HuH-7 (cell line): ENCODE data around the gene AGPAT4.
"Not testable (repeated sequence)": the region's sequence is repeated elsewhere in the genome, so short reads cannot be mapped to it uniquely, and the experiment has no call there.

ENCODE experiments used
- DNase-seq: peaks from one replicate; pipeline ENCODE4 v3.0.0; 2011; ENCODE audit warnings: low spot score

AGPAT4 gene, protein sequence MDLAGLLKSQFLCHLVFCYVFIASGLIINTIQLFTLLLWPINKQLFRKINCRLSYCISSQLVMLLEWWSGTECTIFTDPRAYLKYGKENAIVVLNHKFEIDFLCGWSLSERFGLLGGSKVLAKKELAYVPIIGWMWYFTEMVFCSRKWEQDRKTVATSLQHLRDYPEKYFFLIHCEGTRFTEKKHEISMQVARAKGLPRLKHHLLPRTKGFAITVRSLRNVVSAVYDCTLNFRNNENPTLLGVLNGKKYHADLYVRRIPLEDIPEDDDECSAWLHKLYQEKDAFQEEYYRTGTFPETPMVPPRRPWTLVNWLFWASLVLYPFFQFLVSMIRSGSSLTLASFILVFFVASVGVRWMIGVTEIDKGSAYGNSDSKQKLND

DNA sequence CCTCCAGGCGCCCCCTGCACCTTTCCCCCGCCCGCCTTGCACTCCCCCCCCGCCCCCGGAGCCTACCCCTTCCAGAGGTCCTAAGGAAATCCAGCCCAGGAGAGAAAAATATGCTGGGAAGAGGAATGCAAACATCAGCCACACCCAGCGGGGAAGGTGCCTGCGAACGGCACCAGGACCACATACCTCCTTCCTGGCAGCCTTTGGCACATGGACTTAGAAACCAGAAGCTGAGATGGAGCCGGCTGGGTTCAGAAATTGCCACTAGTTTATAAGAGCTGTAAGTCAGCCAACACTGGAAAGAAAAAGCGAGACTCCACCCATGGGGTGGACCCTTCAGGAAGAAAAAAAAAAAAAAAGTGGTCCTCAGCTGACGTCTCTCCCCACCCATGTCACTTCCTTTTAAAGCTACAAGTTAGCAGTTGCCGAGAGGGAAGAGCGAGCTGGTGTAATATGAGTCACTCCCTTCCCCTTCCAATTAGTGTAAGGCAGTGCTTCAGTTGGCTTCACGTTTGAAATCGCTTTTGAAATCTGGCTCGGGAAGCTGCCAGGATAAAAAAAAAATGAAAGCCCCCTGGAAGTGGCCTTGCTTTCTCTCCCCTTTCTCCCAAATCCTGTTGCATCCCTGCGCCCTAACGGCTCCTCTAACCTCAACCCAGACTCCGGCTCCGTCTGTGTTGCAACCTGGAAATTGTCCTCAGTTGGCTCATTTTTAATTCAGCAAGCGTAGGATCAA lies at the start of gene AGPAT4:
Gene AGPAT4, minus strand, starts transcription at position 310 of the 736 bp plus-strand sequence. CDS start 41,848 bp downstream, outside the sequence.
- peak; percentile 34 for DNase-seq

DNA sequence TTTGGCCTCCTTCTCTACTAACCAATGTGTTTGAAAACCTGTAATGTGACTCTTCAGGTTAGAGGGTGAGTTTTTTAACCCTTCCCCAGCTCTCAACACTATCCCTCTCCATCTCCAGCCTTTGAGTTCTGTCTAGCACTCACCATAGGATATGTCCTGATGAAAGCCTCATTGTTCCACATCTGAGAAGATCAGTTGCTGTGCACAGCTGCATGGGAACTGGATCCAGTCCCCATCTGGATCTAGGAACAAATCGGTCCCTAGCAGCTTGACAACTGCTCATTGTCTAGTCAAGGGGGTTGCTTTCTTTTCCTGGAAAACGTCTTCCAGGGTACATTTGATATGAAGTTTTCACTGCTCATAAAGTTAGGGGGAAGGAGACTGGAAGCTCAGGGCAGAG lies 45.4 kb upstream of the AGPAT4 start:
- DNase-seq = no peak

DNA sequence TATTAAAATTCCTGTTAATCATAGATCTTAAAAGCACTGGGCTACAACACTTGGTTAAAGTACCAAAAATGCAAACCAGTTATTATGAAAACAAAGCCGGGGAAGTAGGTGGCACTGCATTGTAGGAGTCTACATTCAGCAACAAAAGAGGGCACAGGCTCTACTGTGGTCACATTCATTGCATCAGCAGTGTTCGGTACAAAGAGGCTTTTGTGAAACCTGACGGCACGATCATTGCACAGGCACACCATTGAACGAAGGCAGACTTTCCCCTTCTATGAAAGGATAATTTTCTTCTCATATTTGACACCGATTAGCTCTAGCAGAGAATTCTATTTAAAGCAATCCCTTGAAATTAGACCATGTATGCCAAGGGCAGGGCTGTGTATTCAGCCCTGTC lies 44.6 kb upstream of the AGPAT4 start:
- DNase-seq = no peak

DNA sequence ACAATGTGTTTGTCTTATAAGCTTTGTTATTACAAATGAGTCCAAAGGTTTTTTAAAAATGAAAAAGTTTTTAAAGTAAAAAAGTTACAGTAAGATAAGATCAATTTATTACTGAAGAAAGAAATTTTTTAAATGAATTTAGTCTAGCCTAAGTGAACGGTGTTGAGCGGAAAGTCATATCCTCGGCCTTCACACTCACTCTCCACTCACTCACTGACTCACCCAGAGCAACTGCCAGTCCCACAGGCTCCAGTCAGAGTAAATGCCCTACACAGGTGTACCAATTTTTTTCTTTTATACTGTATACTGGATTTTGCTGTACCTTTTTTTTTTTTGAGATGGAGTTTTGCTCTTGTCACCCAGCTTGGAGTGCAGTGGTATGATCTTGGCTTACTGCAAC lies 42.7 kb upstream of the AGPAT4 start:
- DNase-seq = no peak

DNA sequence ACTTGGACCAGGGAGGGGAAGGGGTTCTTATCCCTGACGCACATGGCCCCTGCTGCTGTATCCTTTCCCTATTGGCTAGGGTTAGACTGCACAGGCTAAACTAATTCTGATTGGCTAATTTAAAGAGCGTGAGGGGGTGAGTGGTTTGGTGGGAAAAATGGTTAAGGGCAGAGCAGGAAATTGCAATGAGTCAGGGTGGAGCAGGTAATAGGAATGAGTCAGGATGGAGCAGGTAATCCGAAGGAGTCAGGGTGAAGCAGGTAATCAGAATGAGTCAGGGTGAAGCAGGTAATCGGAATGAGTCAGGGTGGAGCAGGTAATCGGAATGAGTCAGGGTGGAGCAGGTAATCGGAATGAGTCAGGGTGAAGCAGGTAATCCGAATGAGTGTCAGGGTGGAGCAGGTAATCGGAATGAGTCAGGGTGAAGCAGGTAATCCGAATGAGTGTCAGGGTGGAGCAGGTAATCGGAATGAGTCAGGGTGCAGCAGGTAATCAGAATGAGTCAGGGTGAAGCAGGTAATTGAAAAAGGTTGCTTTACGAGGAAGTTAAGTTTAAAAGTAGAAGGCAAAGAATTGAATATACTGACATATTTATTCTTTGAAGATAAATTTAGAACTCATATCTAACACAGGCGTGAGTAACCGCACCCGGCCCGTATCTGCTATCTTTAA lies 41.5 kb upstream of the AGPAT4 start:
- not testable (repeated sequence) for DNase-seq

DNA sequence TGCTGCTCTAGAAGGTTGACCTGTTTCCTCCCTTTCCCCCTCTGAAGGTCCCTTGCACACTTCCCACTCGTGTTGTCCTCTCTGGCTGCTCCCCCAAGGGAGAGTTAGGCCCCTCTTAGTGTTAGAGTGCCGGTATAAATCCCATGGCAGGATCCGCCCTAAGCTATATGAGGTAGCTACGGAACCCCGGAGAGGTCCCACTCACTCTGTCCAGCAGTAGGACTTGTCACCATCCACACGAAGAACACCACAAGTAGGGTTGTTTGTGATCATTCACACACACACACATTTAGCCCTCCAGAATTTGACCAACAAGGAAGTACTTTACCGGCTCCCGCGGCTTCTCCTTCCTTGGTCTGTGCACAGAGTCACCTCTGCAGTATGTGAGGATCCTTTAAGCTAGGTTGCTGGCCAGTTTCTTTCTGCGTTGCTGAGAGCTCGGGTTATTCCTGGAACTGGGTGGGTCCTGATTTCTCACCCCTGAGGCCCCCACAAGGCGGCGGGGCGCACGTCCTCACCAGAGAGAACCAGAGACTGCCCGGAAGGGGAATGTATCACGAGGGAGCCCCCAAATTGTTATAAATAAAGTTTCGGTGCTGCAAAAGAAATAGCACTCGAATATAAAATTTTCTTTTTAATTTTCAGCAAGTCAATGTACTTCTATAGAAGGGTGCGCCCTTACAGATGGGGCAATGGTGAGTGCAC lies 40.8 kb upstream of the AGPAT4 start:
- DNase-seq = not testable (repeated sequence)

DNA sequence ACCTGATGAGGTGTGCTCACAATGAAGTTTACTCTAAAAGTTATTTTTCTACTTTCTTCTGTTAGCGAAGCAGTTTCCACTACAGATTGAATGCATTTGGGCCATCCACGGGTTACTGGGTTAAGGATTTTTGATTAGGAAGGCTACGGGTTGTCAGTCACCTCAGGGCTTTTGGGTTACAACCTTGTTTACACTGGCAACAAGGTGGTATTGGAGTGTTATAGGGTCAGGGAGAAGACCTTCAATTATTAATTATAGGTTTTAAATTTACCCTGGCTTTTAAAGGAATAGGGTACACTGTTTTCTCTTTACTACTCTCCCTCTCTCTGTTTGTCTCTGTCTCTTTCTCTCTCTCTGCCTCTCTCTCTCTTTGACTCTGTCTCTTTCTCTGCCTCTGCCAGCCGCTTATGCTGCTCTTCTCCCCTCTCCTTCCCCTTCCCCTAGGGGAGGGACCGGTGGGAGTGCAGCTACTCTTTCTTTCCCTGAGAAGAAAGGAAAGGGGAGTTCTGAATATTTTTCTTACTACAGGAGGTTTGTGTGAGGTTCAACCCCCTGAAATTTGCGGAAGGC lies 40.2 kb upstream of the AGPAT4 start:
- DNase-seq = no peak

DNA sequence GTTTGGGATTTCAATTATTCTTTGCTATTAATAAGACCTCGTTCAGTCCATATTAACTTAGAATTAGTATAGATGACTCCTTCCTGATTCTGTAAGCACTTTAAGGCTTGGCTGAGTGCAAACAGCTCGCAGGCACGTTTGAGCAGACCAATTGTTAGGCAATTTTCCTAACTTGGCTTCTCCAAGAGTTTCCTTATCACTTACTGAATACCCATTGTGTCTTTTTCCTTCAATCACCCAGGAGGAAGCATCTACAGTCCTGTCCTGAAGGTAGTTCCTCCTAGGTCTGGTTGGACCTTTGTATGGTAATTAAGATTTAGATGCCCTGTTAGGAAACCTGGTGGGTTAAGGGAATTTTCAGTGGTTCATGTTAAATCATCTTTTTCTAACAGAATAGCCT lies 39.6 kb upstream of the AGPAT4 start:
- not testable (repeated sequence) for DNase-seq

DNA sequence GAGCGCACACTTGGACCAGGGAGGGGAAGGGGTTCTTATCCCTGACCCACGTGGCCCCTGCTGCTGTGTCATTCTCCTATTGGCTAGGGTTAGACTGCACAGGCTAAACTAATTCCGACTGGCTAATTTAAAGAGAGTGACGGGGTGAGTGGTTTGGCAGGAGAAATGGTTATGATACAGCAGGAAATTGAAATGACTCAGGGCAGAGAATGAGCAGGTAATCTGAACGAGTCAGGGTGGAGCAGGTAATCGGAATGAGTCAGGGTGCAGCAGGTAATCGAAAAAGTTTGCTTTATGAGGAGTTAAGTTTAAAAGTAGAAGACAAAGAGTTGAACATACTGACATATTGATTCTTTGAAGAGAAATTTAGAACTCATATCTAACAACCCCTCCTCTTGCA lies 35.9 kb upstream of the AGPAT4 start:
- DNase-seq = not testable (repeated sequence)

DNA sequence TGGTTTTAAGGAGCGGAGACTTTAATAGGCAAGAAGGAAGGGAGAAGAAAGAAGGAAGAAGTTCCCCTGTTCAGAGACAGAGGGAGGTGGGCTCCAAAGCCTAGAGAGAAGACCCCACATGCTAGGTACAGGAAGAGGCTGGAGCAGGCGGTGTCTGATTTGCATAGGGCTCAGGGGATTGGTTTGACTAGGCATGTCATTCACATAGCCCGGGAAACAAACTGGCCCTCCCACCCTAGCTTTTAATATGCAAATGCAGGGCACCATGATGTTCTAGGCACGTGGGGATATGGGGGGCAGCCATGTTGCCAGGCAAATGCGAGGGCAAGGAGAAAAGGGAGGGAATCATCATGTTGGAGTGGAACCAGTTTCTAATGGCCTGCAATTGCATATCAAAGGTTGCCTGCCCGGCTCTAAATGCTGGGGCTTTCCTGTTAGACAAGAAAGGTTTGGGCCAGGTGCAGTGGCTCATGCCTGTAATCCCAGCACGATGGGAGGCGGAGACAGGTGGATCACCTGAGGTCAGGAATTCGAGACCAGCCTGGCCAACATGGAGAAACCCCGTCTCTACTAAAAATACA lies 34.3 kb upstream of the AGPAT4 start:
- DNase-seq = no peak

DNA sequence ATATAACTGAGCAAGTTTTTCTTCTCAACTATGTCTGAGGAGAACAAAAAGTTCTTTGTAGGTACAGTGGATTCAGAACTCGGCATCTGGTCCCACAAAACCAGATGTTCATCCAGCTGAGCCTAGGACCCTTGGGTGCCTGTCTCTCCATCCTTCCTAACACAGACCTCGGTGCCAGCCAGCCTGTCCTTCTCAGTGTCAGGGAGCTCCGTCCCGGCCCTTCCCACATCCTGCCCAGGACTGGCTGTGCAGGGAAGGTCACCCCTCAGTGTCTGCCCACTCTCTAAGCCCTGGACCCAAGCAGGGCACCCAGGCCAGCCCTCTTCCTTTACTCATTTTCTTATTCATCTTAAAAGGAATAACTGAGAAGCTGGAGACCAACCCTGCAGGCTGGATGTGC lies 32.0 kb upstream of the AGPAT4 start:
- no peak for DNase-seq

DNA sequence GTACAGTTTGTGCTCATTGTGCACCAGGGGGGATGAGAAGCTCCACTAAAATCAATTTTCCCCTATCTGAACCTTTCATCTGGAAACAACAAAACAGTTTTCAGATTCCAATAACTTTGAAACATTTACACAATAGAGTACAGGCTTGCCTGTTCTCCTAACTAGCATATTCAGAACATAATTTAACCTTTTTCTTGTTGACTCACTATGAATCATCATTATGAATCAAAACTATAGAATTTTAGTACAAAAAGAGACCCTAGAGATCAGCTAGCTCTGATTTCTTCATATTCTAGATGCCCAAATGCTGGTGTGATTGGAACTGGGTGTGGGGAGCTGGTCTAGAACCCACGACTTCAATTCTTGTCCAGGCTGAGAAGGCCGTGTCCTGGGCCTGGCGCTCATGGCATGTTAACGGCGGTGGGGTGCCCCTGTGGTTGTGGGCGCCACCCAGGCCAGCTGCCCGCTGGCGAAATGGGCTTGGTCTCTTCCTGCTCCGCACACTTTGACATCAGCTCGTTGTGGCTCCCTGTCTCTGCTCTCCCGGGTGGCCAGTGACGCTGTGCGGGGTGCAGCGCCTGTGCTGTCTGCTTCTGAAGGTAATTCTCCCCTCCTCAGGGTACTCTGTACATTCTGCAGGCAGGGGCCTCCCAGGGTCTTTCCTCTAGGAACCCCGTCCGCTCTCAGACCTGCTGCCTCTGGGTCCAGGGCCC lies 29.9 kb upstream of the AGPAT4 start:
- no peak for DNase-seq

DNA sequence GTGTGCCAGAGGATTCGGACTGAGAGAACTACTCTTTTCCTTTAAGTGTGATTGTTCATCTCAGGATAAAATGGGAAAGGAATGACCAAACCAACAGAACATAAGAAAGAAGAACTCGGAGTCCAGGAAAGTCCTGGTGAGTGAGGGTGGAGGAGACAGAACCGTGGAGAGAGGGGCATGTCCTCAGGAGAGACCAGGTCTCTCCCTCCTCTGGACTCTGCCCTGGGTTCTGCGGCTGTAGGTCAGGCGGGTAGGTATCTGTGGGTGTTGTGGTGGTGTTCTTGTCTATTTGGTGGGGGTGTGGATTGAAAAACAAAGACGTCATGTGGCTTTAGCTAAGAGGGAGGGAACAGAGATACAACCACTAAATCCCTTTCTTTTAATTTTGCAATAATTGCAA lies 29.1 kb upstream of the AGPAT4 start:
- DNase-seq = no peak

DNA sequence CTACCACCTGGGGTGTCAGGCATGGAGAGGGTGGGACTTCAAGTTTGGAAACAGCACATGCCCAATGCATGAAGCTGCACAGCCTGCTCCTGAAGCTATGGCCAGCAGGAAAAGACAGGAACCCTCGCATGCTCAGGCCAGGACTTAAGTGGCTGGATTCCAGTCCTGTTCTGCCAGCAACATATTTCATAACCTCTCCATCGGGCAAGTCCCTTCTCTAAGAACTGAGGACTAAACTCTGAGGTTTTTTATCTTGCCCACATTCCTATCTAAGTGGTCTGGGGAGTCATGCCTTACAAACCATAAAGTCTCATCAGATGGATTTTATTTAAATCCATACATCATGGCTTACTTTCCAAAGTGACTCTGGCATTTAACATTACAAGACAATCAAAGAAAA lies 27.5 kb upstream of the AGPAT4 start:
- DNase-seq = no peak

DNA sequence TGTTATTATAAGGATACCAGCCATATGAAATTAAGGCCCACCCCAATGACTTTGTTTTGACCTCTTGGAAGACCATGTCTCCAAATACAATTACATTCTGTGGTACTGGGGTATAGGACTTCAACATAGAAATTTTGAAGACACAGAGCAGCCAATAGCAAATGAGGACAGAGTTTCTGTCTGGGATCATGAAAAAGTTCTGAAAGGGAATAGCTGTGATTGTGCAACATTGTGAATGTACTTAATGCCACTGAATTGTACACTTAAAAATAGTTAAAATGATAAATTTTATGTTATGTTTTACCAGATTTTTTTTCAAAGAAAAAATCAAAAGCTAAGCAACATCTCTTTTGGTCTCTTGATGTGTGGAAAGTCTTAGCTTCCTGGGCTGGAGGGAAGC lies 27.0 kb upstream of the AGPAT4 start:
- no peak for DNase-seq

DNA sequence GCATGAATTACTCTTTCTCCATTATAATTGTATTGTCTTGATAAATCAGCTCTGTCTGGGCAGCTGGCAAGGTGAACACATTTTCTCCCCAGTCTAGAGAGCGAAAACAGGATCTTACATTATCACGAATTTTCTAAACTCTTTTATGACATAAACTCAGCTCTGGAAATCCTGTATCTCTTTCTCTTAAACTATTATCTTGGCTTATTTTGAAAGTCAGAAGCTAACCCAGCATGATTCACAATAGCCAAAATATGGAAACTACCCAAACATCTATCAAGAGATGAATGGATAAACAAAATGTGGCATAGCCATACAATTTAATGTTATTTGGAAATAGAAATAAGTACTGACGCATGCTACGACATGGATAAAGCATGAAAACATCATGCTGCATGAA lies 25.9 kb upstream of the AGPAT4 start:
- DNase-seq = no peak

DNA sequence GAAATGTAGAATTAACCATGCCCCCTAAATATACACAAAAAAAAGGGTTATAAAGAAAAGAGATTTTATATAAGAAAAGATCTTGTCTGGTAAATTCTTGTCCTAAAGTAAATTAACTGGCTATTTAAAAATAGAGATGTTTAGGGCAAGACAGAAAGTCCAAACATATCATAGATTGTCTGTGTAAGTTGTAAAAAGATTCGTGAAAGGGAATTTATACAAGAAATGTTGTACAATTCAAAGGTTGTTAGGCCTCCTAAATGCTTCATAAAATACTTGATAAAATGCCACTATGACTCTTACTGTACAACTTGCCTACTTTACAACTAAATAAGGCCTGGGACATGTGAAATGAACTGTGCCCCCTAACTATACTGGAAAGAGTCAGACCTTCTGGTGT lies 21.9 kb upstream of the AGPAT4 start:
- no peak for DNase-seq

DNA sequence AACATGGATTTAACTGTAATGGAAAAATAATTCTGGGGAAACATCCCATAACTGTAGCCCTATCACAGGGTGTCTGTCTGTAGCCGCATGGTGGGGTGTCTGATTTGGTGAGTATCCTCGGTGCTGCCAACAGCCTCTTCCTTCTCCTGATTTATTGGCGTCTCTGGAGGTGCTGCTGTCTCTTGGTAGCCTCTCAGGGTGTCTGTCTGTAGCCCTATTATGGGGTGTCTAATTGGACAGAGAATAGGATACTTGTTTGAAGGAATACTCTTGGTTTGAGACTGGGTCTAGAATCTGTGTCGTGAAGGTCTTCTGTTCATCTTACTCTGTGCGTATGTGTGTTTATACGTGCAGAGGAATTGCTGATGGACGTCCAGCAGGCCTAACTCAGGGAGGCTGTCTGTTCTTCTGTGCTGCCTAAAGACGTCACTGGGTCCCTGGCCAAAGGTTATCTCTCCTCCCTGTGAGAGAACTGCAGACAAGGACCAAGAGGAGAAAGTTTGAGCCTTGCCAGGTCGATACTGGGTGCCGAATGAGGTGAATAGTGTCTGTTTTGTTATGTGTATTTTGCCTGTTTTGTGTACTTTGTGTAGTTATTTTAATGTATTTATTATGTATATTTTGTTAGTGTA lies 18.9 kb upstream of the AGPAT4 start:
- DNase-seq = no peak

DNA sequence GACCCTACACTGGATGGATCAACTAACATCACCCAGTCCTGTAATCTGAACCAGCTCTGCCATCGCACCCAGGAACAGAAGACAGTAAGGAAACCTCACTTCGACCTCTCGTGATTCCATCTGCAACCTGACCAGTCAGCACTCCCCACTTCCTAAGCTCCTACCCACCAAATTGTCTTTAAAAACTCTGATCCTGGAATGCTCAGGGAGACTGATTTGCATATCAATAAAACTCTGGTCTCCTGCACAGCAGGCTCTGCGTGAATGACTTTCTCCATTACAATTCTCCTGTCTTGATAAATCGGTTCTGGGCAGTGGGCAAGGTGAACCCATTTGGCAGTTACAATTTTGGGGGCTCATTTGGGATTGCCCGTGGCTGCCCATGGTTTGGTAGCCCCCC lies 18.3 kb upstream of the AGPAT4 start:
- no peak for DNase-seq

DNA sequence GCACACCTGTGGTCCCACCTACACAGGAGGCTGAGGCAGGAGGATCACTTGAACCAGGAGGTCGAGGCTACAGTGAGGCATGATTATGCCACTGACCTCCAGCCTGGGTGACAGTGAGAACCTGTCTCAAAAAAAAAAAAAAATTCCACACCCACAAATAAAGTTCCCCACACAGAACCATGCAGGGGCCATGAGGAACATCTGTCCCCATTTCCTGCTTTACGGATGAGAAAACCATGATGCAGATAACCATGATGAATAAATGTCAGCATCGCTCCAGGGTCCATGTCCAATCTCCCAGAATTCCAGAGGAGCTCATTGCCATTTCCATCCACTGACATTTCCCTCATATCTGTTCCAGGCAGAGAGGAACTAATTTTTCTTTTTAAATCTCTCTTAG lies 16.9 kb upstream of the AGPAT4 start:
- no peak for DNase-seq

DNA sequence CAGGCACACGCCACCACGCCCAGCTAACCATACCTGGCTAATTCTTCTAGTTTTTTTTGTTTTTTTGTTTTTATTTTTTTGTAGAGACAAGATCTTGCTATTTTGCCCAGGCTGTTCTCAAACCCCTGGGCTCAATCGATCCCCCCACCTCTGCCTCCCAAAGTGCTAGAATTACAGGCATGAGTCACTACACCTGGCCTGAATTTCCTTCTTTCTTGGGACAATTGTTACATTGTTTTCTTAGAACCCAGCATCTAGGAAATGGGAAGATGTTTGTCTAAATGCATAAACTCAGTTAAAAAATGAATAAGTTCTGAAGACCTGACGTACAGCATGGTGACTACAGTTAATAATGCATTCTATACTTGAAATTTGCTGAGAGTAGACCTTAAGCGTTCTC lies 10.8 kb upstream of the AGPAT4 start:
- no peak for DNase-seq
